SK-N-MC (cell line): ENCODE data around the gene FNDC8.

Experiments used
- DNase-seq: peaks from one replicate; pipeline ENCODE4 v3.0.0-alpha.2; 2011; ENCODE audit warnings: low read depth, low spot score
- H3K27ac ChIP-seq: fragments of 200-600 bp; sonication (generic); 2 replicates; pipeline ENCODE4 v1.5.1; 2016; ENCODE audit warnings: mixed run types
- H3K36me3 ChIP-seq: fragments of 200-600 bp; sonication (generic); 2 replicates; pipeline ENCODE4 v1.6.1; 2017; ENCODE audit warnings: antibody characterized with exemption, low read length, mixed read lengths; ENCODE audit not compliant: insufficient read depth
- H3K4me3 ChIP-seq: fragments of 200-600 bp; sonication (generic); 2 replicates; pipeline ENCODE4 v1.5.1; 2016
- H3K9ac ChIP-seq: fragments of 200-600 bp; sonication (generic); 2 replicates; pipeline ENCODE4 v1.8.0; 2017; ENCODE audit warnings: mixed run types, mixed read lengths; ENCODE audit not compliant: insufficient read length
- H3K9me3 ChIP-seq: fragments of 200-600 bp; sonication (generic); 2 replicates; pipeline ENCODE4 v1.6.1; 2017; ENCODE audit warnings: low read depth, mild to moderate bottlenecking, antibody characterized with exemption, low read length, moderate library complexity, mixed read lengths
- EZH2 ChIP-seq: fragments of 200-600 bp; sonication (generic); IDR thresholded peaks from one replicate; pipeline ENCODE4 v1.6.1; 2017; ENCODE audit warnings: antibody characterized with exemption
- FOXP2 ChIP-seq: optimal IDR thresholded peaks from 2 replicates; pipeline ENCODE3; 2011; ENCODE audit warnings: mild to moderate bottlenecking, moderate library complexity; ENCODE audit not compliant: insufficient read depth; ENCODE audit errors: extremely low read length, control extremely low read depth
- POLR2AphosphoS5 ChIP-seq: IDR thresholded peaks from 2 replicates; pipeline ENCODE4 v1.6.1; 2012; ENCODE audit warnings: mild to moderate bottlenecking, low read depth, low read length, borderline replicate concordance

The FNDC8 gene

DNA sequence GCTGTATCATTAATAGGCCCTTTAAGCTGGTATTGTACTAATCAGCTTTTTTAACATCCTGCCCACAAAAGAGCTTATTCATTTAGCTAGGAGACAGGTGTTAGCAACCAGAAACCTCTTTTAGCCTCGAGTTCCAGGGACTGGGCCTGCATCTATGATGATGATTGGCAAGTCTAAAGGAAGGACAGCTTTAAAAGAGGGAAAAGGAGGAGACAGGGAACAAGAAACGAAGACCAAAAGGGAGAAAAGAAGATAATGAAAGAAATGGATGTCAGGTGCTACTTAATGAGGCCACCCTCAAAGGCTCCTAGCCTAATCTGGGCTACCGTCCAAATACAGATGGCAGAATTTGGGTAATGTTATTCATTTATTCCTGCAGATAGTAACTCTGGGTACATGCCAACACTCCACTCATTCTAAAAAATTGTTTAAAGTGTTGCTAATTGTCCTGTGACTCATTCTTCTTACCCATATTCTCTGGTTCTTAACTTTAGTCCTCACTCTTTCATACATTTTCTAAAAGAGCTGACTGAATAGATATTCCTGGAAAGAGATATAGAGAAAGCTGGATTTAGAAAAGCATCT is 39.2 kb upstream of the FNDC8 start:
- peak; percentile 71 for DNase-seq
- H3K27ac ChIP-seq, result no peak overlapping the region
- H3K36me3 ChIP-seq, result no peaks in the 10 kb centered on the region
- no peaks in the 10 kb centered on the region for H3K9me3 ChIP-seq
- no peak overlapping the region for H3K9ac ChIP-seq
- no peak for TF ChIP-seq EZH2
- no peak for TF ChIP-seq FOXP2
- TF ChIP-seq POLR2AphosphoS5, result no peak
- H3K4me3 ChIP-seq, result no peak overlapping the region

DNA sequence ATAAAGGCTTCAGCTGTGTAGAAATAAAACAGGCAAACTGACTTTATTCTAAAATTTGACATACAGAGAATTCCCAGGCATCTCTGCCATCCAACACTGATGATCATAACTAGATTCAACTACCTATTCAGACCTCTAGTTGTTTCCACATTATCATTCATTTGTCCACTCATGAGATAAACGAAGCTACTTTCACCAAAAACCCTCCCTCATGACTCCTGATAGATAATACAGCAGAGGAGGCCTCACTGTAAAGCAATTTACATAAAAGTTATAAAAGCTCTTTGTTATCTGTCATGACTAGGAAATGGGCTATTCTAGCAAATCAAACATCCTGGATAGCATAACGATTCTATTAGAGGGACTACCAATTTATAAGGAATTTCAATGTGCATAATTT is 38.3 kb upstream of the FNDC8 start:
- Histone ChIP-seq H3K9ac (no peak overlapping the region), H3K9me3 (no peaks in the 10 kb centered on the region), H3K27ac (no peak overlapping the region), H3K36me3 (no peaks in the 10 kb centered on the region), H3K4me3 (no peak overlapping the region)
- no peak for TF ChIP-seq POLR2AphosphoS5
- no peak for TF ChIP-seq FOXP2
- TF ChIP-seq EZH2, result no peak
- no peak for DNase-seq

- no peak overlapping the region for H3K4me3 ChIP-seq
- TF ChIP-seq POLR2AphosphoS5 (no peak), EZH2 (no peak), FOXP2 (no peak)
Measured at GRCh38 chr17:35084987-35085386, 36.4 kb upstream of the FNDC8 start.

GRCh38 chr17:35086164-35086563 is 35.3 kb upstream of the FNDC8 start:
- Histone ChIP-seq H3K9ac (no peak overlapping the region), H3K27ac (no peak overlapping the region), H3K4me3 (no peak overlapping the region), H3K36me3 (no peaks in the 10 kb centered on the region), H3K9me3 (no peaks in the 10 kb centered on the region)
- DNase-seq, result no peak
- no peak for TF ChIP-seq FOXP2
- no peak for TF ChIP-seq POLR2AphosphoS5
- no peak for TF ChIP-seq EZH2

More at GRCh38 chr17:35084987-35085386, 36.4 kb upstream of the FNDC8 start:
- H3K36me3 ChIP-seq, result no peaks in the 10 kb centered on the region
- no peak overlapping the region for H3K27ac ChIP-seq
- no peaks in the 10 kb centered on the region for H3K9me3 ChIP-seq
- DNase-seq, result no peak
- no peak overlapping the region for H3K9ac ChIP-seq

DNA sequence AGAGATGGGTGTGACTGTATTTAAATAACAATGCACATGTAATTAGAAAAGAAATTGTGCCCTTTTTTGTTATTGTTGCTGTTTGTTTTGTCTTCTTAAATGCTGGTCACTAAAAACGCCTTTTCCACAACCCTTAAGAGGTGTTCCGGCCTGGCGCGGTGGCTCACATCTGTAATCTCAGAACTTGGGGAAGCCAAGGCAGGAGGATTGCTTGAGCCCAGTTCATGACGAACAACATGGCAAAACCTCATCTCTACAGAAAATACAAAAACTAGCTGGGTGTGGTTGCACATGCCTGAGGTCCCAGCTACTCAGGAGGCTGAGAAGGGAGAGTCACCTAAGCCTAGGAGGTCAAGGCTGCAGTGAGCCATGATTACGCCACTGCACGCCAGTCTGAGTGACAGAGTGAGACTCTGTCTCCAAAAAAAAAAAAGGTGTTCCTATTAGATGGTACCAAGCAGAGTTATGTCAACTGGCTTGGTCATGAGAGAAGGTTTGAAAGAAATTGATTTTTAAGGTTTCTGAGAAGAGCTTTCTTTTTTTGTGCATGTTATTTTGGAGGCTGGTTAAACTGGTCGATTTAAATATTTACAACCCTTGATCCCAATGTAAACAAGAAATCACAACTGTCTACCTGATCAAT is 34.4 kb upstream of the FNDC8 start:
- no peaks in the 10 kb centered on the region for H3K36me3 ChIP-seq
- no peak for DNase-seq
- no peak overlapping the region for H3K4me3 ChIP-seq
- TF ChIP-seq EZH2 (no peak), POLR2AphosphoS5 (no peak), FOXP2 (no peak)
- H3K27ac ChIP-seq, result no peak overlapping the region
- no peak overlapping the region for H3K9ac ChIP-seq
- H3K9me3 ChIP-seq, result no peaks in the 10 kb centered on the region

- TF ChIP-seq FOXP2, result no peak
- no peak for TF ChIP-seq POLR2AphosphoS5
- no peak for TF ChIP-seq EZH2
- Histone ChIP-seq H3K4me3 (peak overlapping the region; percentile 83; the same call in 1 of the 2 replicates), H3K9me3 (no peaks in the 10 kb centered on the region), H3K9ac (no peak overlapping the region), H3K36me3 (no peaks in the 10 kb centered on the region), H3K27ac (no peak overlapping the region)
- DNase-seq, result no peak
Measured at GRCh38 chr17:35087731-35088355, 33.6 kb upstream of the FNDC8 start.

GRCh38 chr17:35088356-35088880 is 33.0 kb upstream of the FNDC8 start:
- no peak for DNase-seq
- Histone ChIP-seq H3K9ac (peak overlapping the region; percentile 61), H3K27ac (no peak overlapping the region), H3K36me3 (no peaks in the 10 kb centered on the region), H3K9me3 (no peaks in the 10 kb centered on the region), H3K4me3 (peak overlapping the region; percentile 83)
- no peak for TF ChIP-seq EZH2
- TF ChIP-seq POLR2AphosphoS5, result no peak
- TF ChIP-seq FOXP2, result no peak

DNA sequence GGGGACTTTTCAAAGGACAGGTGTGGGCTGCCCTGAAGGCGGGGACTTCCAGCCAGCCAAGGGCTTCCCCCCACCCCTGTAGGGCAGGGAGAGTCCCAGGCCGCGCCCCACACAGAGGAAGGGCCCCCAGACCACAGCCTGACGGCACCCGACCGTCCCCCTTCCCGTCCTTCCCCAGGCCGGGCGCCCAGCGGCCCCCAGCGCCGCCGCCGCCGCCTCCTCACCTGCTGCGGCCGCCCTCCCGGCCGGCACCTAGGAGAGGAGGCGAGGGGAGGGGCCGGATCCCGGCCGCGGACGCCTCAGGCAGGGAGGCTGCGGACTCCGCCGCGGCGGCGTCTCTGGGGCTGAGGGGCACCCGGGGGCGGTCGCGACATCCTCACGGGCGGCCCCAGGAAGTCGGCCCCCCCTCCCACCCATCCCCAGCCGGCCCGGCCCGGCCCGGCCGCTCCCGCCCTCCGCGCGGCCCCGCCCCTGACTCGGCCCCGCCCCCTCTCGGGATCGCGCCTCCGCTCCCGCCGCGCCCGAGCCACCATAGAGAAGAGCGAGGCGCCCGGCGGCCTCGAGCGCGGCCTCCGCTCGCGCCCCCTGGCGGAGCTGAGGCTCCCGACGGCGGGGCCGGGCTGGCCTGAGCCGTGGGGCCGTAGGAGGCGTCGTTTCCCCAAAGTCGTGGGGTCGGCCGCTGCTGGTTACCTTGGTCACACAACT is 32.4 kb upstream of the FNDC8 start:
- Histone ChIP-seq H3K4me3 (peak overlapping the region; percentile 83), H3K36me3 (no peaks in the 10 kb centered on the region), H3K9ac (peak overlapping the region; percentile 66), H3K27ac (no peak overlapping the region; the same call in 1 of the 2 replicates), H3K9me3 (no peaks in the 10 kb centered on the region)
- TF ChIP-seq EZH2 (no peak), POLR2AphosphoS5 (peak; percentile 26; the same call in 1 of the 2 replicates), FOXP2 (no peak)
- DNase-seq, result no peak
